NT2/D1 (cell line): Measurements from ENCODE around the gene DES.

Source experiments
- DNase-seq: peaks from one replicate; pipeline ENCODE4 v3.0.0-alpha.2; 2011; ENCODE audit warnings: low read depth, low spot score
- H3K27me3 ChIP-seq: 2 replicates; pipeline ENCODE4 v1.6.0; 2011; ENCODE audit warnings: mild to moderate bottlenecking; ENCODE audit not compliant: insufficient read length, insufficient read depth
- H3K36me3 ChIP-seq: 2 replicates; pipeline ENCODE4 v1.6.1; 2011; ENCODE audit warnings: mild to moderate bottlenecking, low read length, mixed read lengths; ENCODE audit not compliant: insufficient read depth, insufficient read length
- H3K4me1 ChIP-seq: 2 replicates; pipeline ENCODE4 v1.5.1; 2011; ENCODE audit not compliant: insufficient read depth, insufficient read length
- H3K4me3 ChIP-seq: 2 replicates; pipeline ENCODE4 v1.5.1; 2011; ENCODE audit warnings: low read depth; ENCODE audit not compliant: insufficient read length
- H3K9ac ChIP-seq: 2 replicates; pipeline ENCODE4 v1.6.0; 2011; ENCODE audit warnings: low read depth; ENCODE audit not compliant: insufficient read length
- H3K9me3 ChIP-seq: 2 replicates; pipeline ENCODE4 v1.5.1; 2011; ENCODE audit warnings: mild to moderate bottlenecking, low read length; ENCODE audit not compliant: insufficient read depth
- SUZ12 ChIP-seq: IDR thresholded peaks from 2 replicates; pipeline ENCODE4 v1.6.1; 2011; ENCODE audit not compliant: insufficient read length, insufficient read depth; ENCODE audit errors: extremely low read depth
- YY1 ChIP-seq: IDR thresholded peaks from 2 replicates; pipeline ENCODE4 v1.6.1; 2011; ENCODE audit not compliant: insufficient read length, insufficient read depth
- ZNF274 ChIP-seq: IDR thresholded peaks from 2 replicates; pipeline ENCODE4 v1.6.1; 2011; ENCODE audit warnings: mild to moderate bottlenecking, low read depth, low read length

DES gene

DNA sequence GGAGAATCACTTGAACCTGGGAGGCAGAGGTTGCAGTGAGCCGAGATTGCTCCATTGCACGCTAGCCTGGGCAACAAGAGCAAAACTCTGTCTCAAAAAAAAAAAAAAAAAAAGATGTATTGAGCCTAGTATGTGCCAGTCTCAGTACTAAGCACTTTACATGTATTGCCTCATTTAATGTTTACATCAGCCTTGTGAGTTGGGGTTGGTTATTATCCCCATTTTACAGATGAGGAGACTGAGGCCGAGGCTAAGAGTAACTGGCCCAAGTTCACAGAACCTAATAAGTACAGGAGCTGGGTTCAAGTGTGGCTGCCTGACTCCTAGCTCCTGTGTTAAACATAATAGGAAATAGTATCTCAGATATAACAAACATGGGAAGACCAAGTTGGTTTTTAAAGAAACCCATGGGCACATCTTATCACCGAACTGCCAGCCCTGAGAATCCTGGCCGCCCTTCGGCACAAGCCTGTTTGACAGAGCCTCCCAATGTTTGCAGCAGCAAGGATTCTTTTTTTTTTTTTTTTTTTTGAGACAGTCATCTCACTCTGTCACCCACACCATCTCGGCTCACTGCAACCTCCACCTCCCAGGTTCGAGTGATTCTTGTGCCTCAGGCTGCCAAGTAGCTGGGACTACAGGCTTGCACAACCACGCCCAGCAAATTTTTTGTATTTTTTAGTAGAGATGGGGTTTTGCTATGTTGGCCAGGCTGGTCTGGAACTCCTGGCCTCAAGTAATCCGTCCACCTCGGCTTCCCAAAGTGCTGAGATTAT, 56.3 kb downstream of the DES start:
- no peak overlapping the region for H3K4me3 ChIP-seq
- peaks cover 11% of the 10 kb centered on the region for H3K4me1 ChIP-seq
- TF ChIP-seq YY1 = no peak
- no peak for TF ChIP-seq ZNF274
- no peak for TF ChIP-seq SUZ12
- H3K9me3 ChIP-seq = no peaks in the 10 kb centered on the region
- peaks cover 54% of the 10 kb centered on the region for H3K36me3 ChIP-seq
- H3K27me3 ChIP-seq = no peaks in the 10 kb centered on the region
- DNase-seq = no peak
- H3K9ac ChIP-seq = no peak overlapping the region

- H3K4me3 ChIP-seq = no peak overlapping the region
- H3K4me1 ChIP-seq = peaks cover 10% of the 10 kb centered on the region
- H3K27me3 ChIP-seq = no peaks in the 10 kb centered on the region
- TF ChIP-seq YY1 (no peak), SUZ12 (no peak), ZNF274 (no peak)
- peaks cover 55% of the 10 kb centered on the region for H3K36me3 ChIP-seq
- no peak overlapping the region for H3K9ac ChIP-seq
- H3K9me3 ChIP-seq = no peaks in the 10 kb centered on the region
- DNase-seq = no peak
Measured at GRCh38 chr2:219475278-219475677, 57.1 kb downstream of the DES start.

DNA sequence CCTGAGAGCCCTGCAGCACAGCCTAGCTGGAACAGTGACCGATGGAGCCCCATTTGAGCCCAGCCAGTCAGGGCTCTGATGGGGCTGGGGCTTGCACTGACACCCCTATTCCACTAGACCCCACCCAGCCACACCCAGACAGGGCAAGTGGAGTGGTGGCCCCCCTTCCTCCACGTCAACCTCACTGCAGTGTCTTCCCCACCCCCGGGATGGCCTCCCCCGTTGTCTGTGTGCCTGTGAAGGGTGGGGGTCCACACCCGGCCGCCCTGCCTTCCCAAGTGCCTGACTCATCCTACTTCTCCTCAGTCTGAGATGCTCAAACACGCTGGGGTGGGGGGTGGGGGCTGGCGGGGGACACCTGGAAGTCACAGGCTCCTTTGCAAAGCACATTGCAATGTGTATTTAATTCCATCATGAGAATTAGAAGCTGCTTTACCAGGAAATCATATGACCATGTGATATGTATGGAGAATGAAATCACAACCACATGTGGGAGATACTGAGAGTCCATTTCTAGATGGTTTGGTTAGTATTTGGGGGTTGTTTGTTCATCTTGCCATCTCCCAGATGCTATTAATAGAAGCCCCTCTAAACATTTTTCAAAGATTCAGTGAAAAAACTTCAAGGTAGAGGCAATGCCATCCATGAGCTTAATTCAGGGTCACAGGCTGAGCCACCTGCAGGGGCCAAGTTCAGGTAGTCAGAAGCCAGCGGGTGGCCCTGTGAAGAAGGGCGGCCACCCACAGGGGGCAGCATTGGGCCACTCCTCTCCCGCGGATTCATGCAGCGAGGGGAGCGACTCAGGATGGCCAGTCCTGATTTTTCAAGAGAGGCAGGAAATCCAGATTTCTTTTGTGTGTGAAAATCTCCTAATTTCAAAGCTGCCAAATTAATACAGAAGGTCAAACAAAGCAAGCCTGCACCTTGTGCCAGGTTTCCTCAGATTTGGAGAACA, 57.8 kb downstream of the DES start:
- Histone ChIP-seq H3K4me3 (peak overlapping the region; percentile 12), H3K9ac (no peak overlapping the region), H3K4me1 (peaks cover 10% of the 10 kb centered on the region), H3K27me3 (no peaks in the 10 kb centered on the region), H3K36me3 (peaks cover 55% of the 10 kb centered on the region), H3K9me3 (no peaks in the 10 kb centered on the region)
- TF ChIP-seq YY1 (no peak), SUZ12 (no peak), ZNF274 (no peak)
- DNase-seq = peak; percentile 67
